SH-SY5Y (cell line): ENCODE data around the gene CYS1.

Experiments
- GATA2 ChIP-seq: IDR thresholded peaks from 2 replicates; pipeline ENCODE4 v1.6.1; 2011; ENCODE audit warnings: mild to moderate bottlenecking, low read depth, low read length
- GATA3 ChIP-seq: IDR thresholded peaks from 2 replicates; pipeline ENCODE4 v1.6.1; 2011; ENCODE audit warnings: low read depth, mild to moderate bottlenecking, low read length, moderate library complexity

DNA sequence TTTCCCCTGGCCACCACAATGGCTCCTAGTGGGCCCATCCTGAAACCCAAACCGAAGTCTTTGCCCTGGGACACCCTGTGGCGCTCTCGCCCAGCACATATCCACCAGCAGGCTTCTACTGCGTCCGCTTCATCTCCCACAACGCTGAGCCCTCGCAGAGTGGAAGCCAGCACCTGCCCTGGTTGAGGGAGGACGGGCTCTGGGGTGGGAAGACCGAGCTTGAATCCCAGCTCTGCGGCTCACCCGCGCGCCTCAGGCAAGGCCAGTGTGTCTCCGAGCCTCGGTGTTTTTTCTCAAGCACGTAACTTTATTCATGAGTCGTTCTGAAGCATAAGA is 21.2 kb downstream of the CYS1 start:
- no peak for TF ChIP-seq GATA2
- TF ChIP-seq GATA3 = no peak
